Left ventricle myocardium inferior (tissue), 1 donor: ENCODE measurements around the gene COL15A1. TPM values are rescaled to one million over a fixed set of nuclear protein-coding genes. Genes with fewer than 3 reads are reported as not detected.
A peak's percentile ranks its signal among the peaks of the same experiment; 100 is the strongest.

Experiments used
- DNase-seq: peaks from one replicate; pipeline ENCODE4 v3.0.0-alpha.2; 2020
- H3K27ac ChIP-seq: fragments of 200-600 bp; replicated peaks from 2 replicates; pipeline ENCODE4 v1.8.0; 2021
- H3K27me3 ChIP-seq: fragments of 200-600 bp; 2 replicates; pipeline ENCODE4 v1.8.0; 2021; ENCODE audit warnings: low read depth
- H3K36me3 ChIP-seq: fragments of 200-600 bp; 2 replicates; pipeline ENCODE4 v1.8.0; 2021
- H3K4me1 ChIP-seq: fragments of 200-600 bp; 2 replicates; pipeline ENCODE4 v1.8.0; 2021
- H3K4me3 ChIP-seq: fragments of 200-600 bp; 2 replicates; pipeline ENCODE4 v1.8.0; 2021; ENCODE audit warnings: mild to moderate bottlenecking, moderate library complexity
- H3K9me3 ChIP-seq: fragments of 200-600 bp; replicated peaks from 2 replicates; pipeline ENCODE4 v1.8.0; 2021
- intact Hi-C: fragments of 100-400 bp; cut with micrococcal nuclease; formaldehyde crosslinking; loops from one replicate; pipeline ENCODE4 v1.11.0; 2022
- total RNA-seq: library from RNA; stranded (reverse); fragmentation: NEBNext Ultra II Directional; extraction: Animal tissue kit (Norgen Biotek cat#: 25700); gene quantifications from one replicate; pipeline ENCODE4 v1.2.1, GENCODE V29; 2021
- TF ChIP-seq, protein P1 (sequence below): fragments of 200-600 bp; IDR thresholded peaks from 2 replicates; pipeline ENCODE4 v1.8.0; 2021; ENCODE audit warnings: antibody characterized with exemption, mild to moderate bottlenecking, borderline replicate concordance
- donor health status: DM: no; HTN: yes; CAD: no; lungs with severe emphysema.

The COL15A1 gene
- total RNA-seq, 1 donor from 2014 or later: 45.4 TPM

- Histone ChIP-seq H3K36me3 (peaks cover 8% of the 10 kb centered on the region), H3K27ac (peak overlapping the region; percentile 86), H3K27me3 (no peaks in the 10 kb centered on the region), H3K9me3 (peaks cover 9% of the 10 kb centered on the region), H3K4me1 (peaks cover 92% of the 10 kb centered on the region), H3K4me3 (peak overlapping the region; percentile 34)
- no peak for DNase-seq
- intact Hi-C loops: no loop called here
- TF ChIP-seq, protein P1, sequence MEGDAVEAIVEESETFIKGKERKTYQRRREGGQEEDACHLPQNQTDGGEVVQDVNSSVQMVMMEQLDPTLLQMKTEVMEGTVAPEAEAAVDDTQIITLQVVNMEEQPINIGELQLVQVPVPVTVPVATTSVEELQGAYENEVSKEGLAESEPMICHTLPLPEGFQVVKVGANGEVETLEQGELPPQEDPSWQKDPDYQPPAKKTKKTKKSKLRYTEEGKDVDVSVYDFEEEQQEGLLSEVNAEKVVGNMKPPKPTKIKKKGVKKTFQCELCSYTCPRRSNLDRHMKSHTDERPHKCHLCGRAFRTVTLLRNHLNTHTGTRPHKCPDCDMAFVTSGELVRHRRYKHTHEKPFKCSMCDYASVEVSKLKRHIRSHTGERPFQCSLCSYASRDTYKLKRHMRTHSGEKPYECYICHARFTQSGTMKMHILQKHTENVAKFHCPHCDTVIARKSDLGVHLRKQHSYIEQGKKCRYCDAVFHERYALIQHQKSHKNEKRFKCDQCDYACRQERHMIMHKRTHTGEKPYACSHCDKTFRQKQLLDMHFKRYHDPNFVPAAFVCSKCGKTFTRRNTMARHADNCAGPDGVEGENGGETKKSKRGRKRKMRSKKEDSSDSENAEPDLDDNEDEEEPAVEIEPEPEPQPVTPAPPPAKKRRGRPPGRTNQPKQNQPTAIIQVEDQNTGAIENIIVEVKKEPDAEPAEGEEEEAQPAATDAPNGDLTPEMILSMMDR: no peak
Observed at GRCh38 chr9:98961513-98962180, 17.9 kb downstream of the COL15A1 start.

DNA sequence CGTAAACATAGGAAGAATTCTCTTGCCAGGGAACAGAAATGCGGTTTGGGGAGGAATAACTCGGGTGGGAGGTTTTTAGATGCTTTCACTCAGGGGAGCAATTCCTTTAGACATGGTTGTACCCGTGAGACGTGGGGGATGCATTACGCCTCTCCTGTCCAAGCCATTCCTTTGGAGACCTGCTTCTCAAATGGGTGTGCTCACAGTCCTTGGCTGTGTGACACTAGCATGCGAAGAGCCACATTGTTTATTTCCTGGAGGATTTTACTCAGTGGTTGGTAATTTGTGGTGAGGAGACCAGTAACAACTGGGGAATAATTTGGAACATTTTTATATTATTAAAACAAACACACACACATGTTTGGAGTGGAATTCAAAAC lies 18.5 kb downstream of the COL15A1 start:
- H3K27me3 ChIP-seq: no peaks in the 10 kb centered on the region
- peaks cover 3% of the 10 kb centered on the region for H3K9me3 ChIP-seq
- no peak for DNase-seq
- peak overlapping the region; percentile 86 for H3K27ac ChIP-seq
- intact Hi-C loops: no loop called here
- H3K4me3 ChIP-seq: peak overlapping the region; percentile 34
- TF ChIP-seq, protein P1: no peak
- peaks cover 3% of the 10 kb centered on the region for H3K36me3 ChIP-seq
- H3K4me1 ChIP-seq: peaks cover 97% of the 10 kb centered on the region

- no peaks in the 10 kb centered on the region for H3K27me3 ChIP-seq
- peaks cover under 1% of the 10 kb centered on the region for H3K36me3 ChIP-seq
- H3K9me3 ChIP-seq: no peaks in the 10 kb centered on the region
- DNase-seq: no peak
- H3K4me1 ChIP-seq: peaks cover 99% of the 10 kb centered on the region
- peak overlapping the region; percentile 86 for H3K27ac ChIP-seq
- H3K4me3 ChIP-seq: no peak overlapping the region
- TF ChIP-seq, protein P1: no peak
- intact Hi-C loops: no loop called here
Observed at GRCh38 chr9:98962861-98963260, 19.2 kb downstream of the COL15A1 start.

DNA sequence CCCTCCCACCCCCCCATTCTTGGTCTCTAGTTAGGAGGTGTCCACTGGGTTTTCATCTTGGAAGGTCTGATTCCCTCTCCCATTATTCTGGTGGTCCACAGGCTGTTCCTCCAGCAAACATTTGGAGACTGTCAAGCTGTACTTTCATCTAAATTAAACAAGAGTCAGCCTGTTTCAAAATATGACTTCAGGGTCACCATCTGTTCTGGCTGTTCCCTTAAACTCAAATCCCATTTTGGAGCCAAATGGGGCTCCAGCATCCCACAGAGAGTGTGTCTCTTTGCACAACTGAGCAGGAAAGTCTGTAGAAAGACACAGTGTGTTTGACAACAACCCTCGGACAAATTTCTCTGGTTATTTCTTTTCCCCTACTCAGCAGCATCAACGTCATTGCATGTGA lies 20.5 kb downstream of the COL15A1 start:
- Histone ChIP-seq H3K27me3 (no peaks in the 10 kb centered on the region), H3K27ac (peak overlapping the region; percentile 86), H3K4me1 (peaks cover 99% of the 10 kb centered on the region), H3K4me3 (no peak overlapping the region), H3K9me3 (no peaks in the 10 kb centered on the region), H3K36me3 (peaks cover 5% of the 10 kb centered on the region)
- intact Hi-C loops: no loop called here
- no peak for DNase-seq
- TF ChIP-seq, protein P1: no peak

GRCh38 chr9:98964911-98965336 lies 21.2 kb downstream of the COL15A1 start:
- Histone ChIP-seq H3K27me3 (no peaks in the 10 kb centered on the region), H3K4me3 (no peak overlapping the region), H3K9me3 (no peaks in the 10 kb centered on the region), H3K27ac (peak overlapping the region; percentile 86), H3K36me3 (peaks cover 5% of the 10 kb centered on the region), H3K4me1 (peaks cover 99% of the 10 kb centered on the region)
- intact Hi-C loops: no loop called here
- TF ChIP-seq, protein P1: no peak
- DNase-seq: no peak
